HCT116 (cell line): Measurements from ENCODE around the gene CEP112. TPM values are rescaled to one million over a fixed set of nuclear protein-coding genes. Genes with fewer than 3 reads are reported as not detected.

Source experiments
- ATAC-seq: fragments of 200-7000 bp; cut with Tn5 transposase; 2 replicates; pipeline ENCODE4 v1.9.1; 2020; ENCODE audit warnings: mild to moderate bottlenecking, moderate library complexity
- BruUV-seq: library from RNA; stranded (reverse); fragments of 400-500 nt; replicated peaks from 2 replicates; lab custom pipeline; 2021; lab: Mats Ljungman, UMichigan
- CTCF ChIA-PET: fragments of 300-600 bp; sonication (Branson Sonifier 250); formaldehyde crosslinking; loops from one replicate; lab custom pipeline; 2021; ENCODE audit warnings: antibody characterized with exemption; lab: Charles Lee
- POLR2A ChIA-PET: fragments of 300-600, 350-600 bp; sonication (Branson Sonifier 250); formaldehyde crosslinking; loops from one replicate; lab custom pipeline; 2021; ENCODE audit warnings: antibody characterized with exemption; lab: Charles Lee
- RAD21 ChIA-PET, 2 experiments: fragments of 300-600 bp; sonication (Branson Sonifier 250); formaldehyde crosslinking; loops; one replicate each; lab custom pipeline; 2023; ENCODE audit warnings: low total read pairs in 2 of 2; ENCODE audit not compliant: uncharacterized antibody in 2 of 2, unreplicated experiment in 2 of 2, low non-redundant PET in 1 of 2; lab: Charles Lee
- DNase-seq: peaks from one replicate; pipeline ENCODE4 v3.0.0-alpha.2; 2010; ENCODE audit warnings: low read depth, low spot score
- H2AFZ ChIP-seq: fragments of 200-600 bp; shearing (Covaris generic), sonication (generic); 2 replicates; pipeline ENCODE4 v1.6.1; 2017; ENCODE audit warnings: low read depth, mixed run types, mixed read lengths, antibody characterized with exemption, low read length; ENCODE audit not compliant: poor library complexity, severe bottlenecking
- H3K27ac ChIP-seq: 2 replicates; pipeline ENCODE4 v1.5.1; 2012; ENCODE audit warnings: low read depth, low read length
- H3K27me3 ChIP-seq: fragments of 200-600 bp; sonication (generic); 2 replicates; pipeline ENCODE4 v1.6.1; 2016; ENCODE audit warnings: mixed run types, low read length, mixed read lengths; ENCODE audit not compliant: insufficient read depth
- H3K36me3 ChIP-seq, 2 experiments: fragments of 200-500 bp in 1 of 2; fragments of 200-600 bp in 1 of 2; sonication (Bioruptor generic) in 1 of 2; sonication (generic) in 1 of 2; 2 replicates each; pipeline versions ENCODE4 v1.5.1 to v1.6.1; 2014 to 2016; ENCODE audit warnings: low read length in 2 of 2, inconsistent platforms in 1 of 2, mixed read lengths in 1 of 2, mixed run types in 1 of 2; ENCODE audit not compliant: insufficient read depth in 2 of 2, control insufficient read depth in 1 of 2
- H3K4me1 ChIP-seq, 2 experiments: fragments of 200-600 bp in 1 of 2; sonication (generic) in 1 of 2; 2 replicates each; pipeline versions ENCODE4 v1.5.1 to v1.6.1; 2012 to 2017; ENCODE audit warnings: low read length in 2 of 2, inconsistent platforms in 1 of 2, mild to moderate bottlenecking in 1 of 2, mixed read lengths in 1 of 2, mixed run types in 1 of 2, moderate library complexity in 1 of 2; ENCODE audit not compliant: insufficient read depth in 2 of 2, control insufficient read depth in 1 of 2
- H3K4me2 ChIP-seq: fragments of 200-600 bp; sonication (generic); 2 replicates; pipeline ENCODE4 v1.6.1; 2017; ENCODE audit warnings: mixed run types, low read length, mixed read lengths
- H3K4me3 ChIP-seq, 2 experiments: fragments of 200-600 bp in 1 of 2; sonication (generic) in 1 of 2; replicated peaks in 1 of 2; 2 replicates each; pipeline ENCODE4 v1.5.1; 2011 to 2016; ENCODE audit warnings: low read length in 2 of 2, control low read depth in 1 of 2, low read depth in 1 of 2, mild to moderate bottlenecking in 1 of 2, mixed read lengths in 1 of 2, mixed run types in 1 of 2
- H3K79me2 ChIP-seq: fragments of 200-600 bp; sonication (generic); 2 replicates; pipeline ENCODE4 v1.6.1; 2017; ENCODE audit warnings: mild to moderate bottlenecking, mixed run types, low read length, moderate library complexity, mixed read lengths; ENCODE audit not compliant: insufficient read depth
- H3K9ac ChIP-seq: fragments of 200-600 bp; sonication (generic); 2 replicates; pipeline ENCODE4 v1.6.1; 2016; ENCODE audit warnings: low read length, mixed read lengths
- H3K9me2 ChIP-seq: fragments of 200-600 bp; sonication (generic), shearing (Covaris generic); 2 replicates; pipeline ENCODE4 v1.6.1; 2017; ENCODE audit warnings: mixed run types, mild to moderate bottlenecking, moderate library complexity; ENCODE audit not compliant: insufficient read depth
- H3K9me3 ChIP-seq, 2 experiments: fragments of 200-500 bp in 1 of 2; fragments of 200-600 bp in 1 of 2; sonication (Bioruptor generic) in 1 of 2; sonication (generic) in 1 of 2; 2 replicates each; pipeline ENCODE4 v1.6.1; 2014 to 2017; ENCODE audit warnings: low read length in 2 of 2, mixed read lengths in 2 of 2, inconsistent platforms in 1 of 2, low read depth in 1 of 2, mild to moderate bottlenecking in 1 of 2, mixed run types in 1 of 2, moderate library complexity in 1 of 2; ENCODE audit not compliant: control insufficient read depth in 1 of 2, insufficient read depth in 1 of 2
- H4K20me1 ChIP-seq: fragments of 200-600 bp; sonication (generic), shearing (Covaris generic); 2 replicates; pipeline ENCODE4 v1.6.1; 2017; ENCODE audit warnings: mixed run types, mild to moderate bottlenecking, moderate library complexity; ENCODE audit not compliant: insufficient read depth
- CEBPB ChIP-seq: IDR thresholded peaks from 2 replicates; pipeline ENCODE4 v1.6.1; 2012; ENCODE audit warnings: low read depth
- CTCF ChIP-seq, 3 experiments: fragments of 200-600 bp in 1 of 3; sonication (generic) in 1 of 3; IDR thresholded peaks in 2 of 3; conservative IDR thresholded peaks in 1 of 3; 2 replicates each; pipeline ENCODE4 v1.5.1; 2012 to 2017; ENCODE audit warnings: low read depth in 2 of 3, low read length in 2 of 3, antibody characterized with exemption in 1 of 3, borderline replicate concordance in 1 of 3, control low read depth in 1 of 3, mild to moderate bottlenecking in 1 of 3, mixed read lengths in 1 of 3, mixed run types in 1 of 3, moderate library complexity in 1 of 3; ENCODE audit not compliant: insufficient read depth in 1 of 3
- ELF1 ChIP-seq: IDR thresholded peaks from 2 replicates; pipeline ENCODE4 v1.6.1; 2012; ENCODE audit warnings: low read depth, borderline replicate concordance
- EZH2 ChIP-seq: fragments of 200-600 bp; sonication (generic); IDR thresholded peaks from 2 replicates; pipeline ENCODE4 v1.6.1; 2017; ENCODE audit warnings: antibody characterized with exemption, mixed run types
- EZH2phosphoT487 ChIP-seq: fragments of 200-600 bp; IDR thresholded peaks from 2 replicates; pipeline ENCODE4 v1.6.1; 2018; ENCODE audit warnings: antibody characterized with exemption, borderline replicate concordance
- FOSL1 ChIP-seq: IDR thresholded peaks from 2 replicates; pipeline ENCODE4 v1.6.1; 2012; ENCODE audit warnings: low read depth
- JUND ChIP-seq: IDR thresholded peaks from 2 replicates; pipeline ENCODE4 v1.6.1; 2012
- MAX ChIP-seq: IDR thresholded peaks from 2 replicates; pipeline ENCODE4 v1.6.1; 2012
- POLR2A ChIP-seq: IDR thresholded peaks from 2 replicates; pipeline ENCODE4 v1.7.0; 2011; ENCODE audit warnings: borderline replicate concordance; ENCODE audit not compliant: insufficient read depth, insufficient read length; ENCODE audit errors: extremely low read depth
- RAD21 ChIP-seq: IDR thresholded peaks from 2 replicates; pipeline ENCODE4 v1.6.1; 2012; ENCODE audit warnings: low read depth, mild to moderate bottlenecking
- REST ChIP-seq: IDR thresholded peaks from 2 replicates; pipeline ENCODE4 v1.6.1; 2012; ENCODE audit warnings: low read depth
- SIN3A ChIP-seq: IDR thresholded peaks from 2 replicates; pipeline ENCODE4 v1.6.1; 2012; ENCODE audit warnings: low read depth
- SP1 ChIP-seq: IDR thresholded peaks from 2 replicates; pipeline ENCODE4 v1.6.1; 2012; ENCODE audit warnings: low read depth
- SRF ChIP-seq: IDR thresholded peaks from 2 replicates; pipeline ENCODE4 v1.6.1; 2012; ENCODE audit warnings: low read depth
- TCF7L2 ChIP-seq: IDR thresholded peaks from 2 replicates; pipeline ENCODE4 v1.7.0; 2011; ENCODE audit warnings: borderline replicate concordance, inconsistent platforms; ENCODE audit not compliant: insufficient read depth, insufficient read length; ENCODE audit errors: extremely low read depth
- YY1 ChIP-seq: IDR thresholded peaks from 2 replicates; pipeline ENCODE4 v1.6.1; 2011; ENCODE audit warnings: low read length, low read depth, moderate library complexity, mild to moderate bottlenecking; ENCODE audit not compliant: insufficient replicate concordance; ENCODE audit errors: extremely low read depth
- ZFX ChIP-seq: fragments of 450-650 bp; IDR thresholded peaks from 2 replicates; pipeline ENCODE4 v1.6.1; 2017
- ZNF274 ChIP-seq: fragments of 200-500 bp; sonication (Bioruptor generic); IDR thresholded peaks from 2 replicates; pipeline ENCODE4 v1.6.1; 2014; ENCODE audit warnings: mild to moderate bottlenecking, low read depth, low read length, inconsistent platforms
- intact Hi-C: fragments of 100-400 bp; cut with micrococcal nuclease; formaldehyde crosslinking; loops from 2 replicates; pipeline ENCODE4 v1.10.0; 2022
- total RNA-seq: library from RNA; stranded (reverse); gene quantifications from one replicate; pipeline ENCODE4 v1.2.1, GENCODE V29; 2021; ENCODE audit not compliant: unreplicated experiment
- TF ChIP-seq, protein P1 (sequence below): IDR thresholded peaks from 2 replicates; pipeline ENCODE4 v1.6.1; 2012
- TF ChIP-seq, protein P2 (sequence below): IDR thresholded peaks from 2 replicates; pipeline ENCODE4 v1.6.1; 2011; ENCODE audit warnings: mild to moderate bottlenecking, low read length, moderate library complexity; ENCODE audit not compliant: insufficient replicate concordance; ENCODE audit errors: extremely low read depth

Gene CEP112
- total RNA-seq, 1 experiment from 2014 or later = 10.9 TPM

DNA sequence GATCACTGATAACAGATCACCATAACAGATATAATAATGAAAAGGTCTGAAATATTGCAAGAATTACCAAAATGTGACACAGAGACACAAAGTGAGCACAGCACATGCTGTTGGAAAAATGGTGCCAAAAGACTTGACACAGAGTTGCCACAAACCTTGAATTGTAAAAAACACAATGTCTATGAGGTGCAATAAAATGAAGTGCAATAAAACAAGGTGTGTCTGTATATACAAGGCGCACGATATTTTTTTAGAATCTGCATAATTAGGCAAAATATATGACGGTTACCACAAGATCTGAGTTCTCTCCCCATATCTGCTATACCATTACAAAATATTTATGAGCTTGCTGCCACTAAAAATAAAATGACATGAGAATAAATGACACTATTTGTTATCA lies 458.6 kb downstream of the CEP112 start:
- TF ChIP-seq FOSL1 = no peak
- TF ChIP-seq MAX = no peak
- no peak for TF ChIP-seq ZFX
- TF ChIP-seq JUND = no peak
- no peak for TF ChIP-seq ZNF274
- TF ChIP-seq CEBPB = no peak
- TF ChIP-seq, protein P1, sequence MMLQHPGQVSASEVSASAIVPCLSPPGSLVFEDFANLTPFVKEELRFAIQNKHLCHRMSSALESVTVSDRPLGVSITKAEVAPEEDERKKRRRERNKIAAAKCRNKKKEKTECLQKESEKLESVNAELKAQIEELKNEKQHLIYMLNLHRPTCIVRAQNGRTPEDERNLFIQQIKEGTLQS = no peak
- TF ChIP-seq REST = no peak
- no peak for TF ChIP-seq SP1
- TF ChIP-seq EZH2phosphoT487 = no peak
- no peak for TF ChIP-seq ELF1
- no peak for TF ChIP-seq YY1
- no peak for TF ChIP-seq CTCF (IDR thresholded peaks at IDR 0.05 in 2 of 3, conservative IDR thresholded peaks at IDR 0.05 in 1 of 3; ENCODE audit: borderline replicate concordance in 1 of 3, insufficient read depth in 1 of 3, low read depth in 2 of 3, low read length in 2 of 3)
- no peak for TF ChIP-seq RAD21
- no peak for TF ChIP-seq SIN3A
- no peak for TF ChIP-seq TCF7L2
- TF ChIP-seq, protein P2, sequence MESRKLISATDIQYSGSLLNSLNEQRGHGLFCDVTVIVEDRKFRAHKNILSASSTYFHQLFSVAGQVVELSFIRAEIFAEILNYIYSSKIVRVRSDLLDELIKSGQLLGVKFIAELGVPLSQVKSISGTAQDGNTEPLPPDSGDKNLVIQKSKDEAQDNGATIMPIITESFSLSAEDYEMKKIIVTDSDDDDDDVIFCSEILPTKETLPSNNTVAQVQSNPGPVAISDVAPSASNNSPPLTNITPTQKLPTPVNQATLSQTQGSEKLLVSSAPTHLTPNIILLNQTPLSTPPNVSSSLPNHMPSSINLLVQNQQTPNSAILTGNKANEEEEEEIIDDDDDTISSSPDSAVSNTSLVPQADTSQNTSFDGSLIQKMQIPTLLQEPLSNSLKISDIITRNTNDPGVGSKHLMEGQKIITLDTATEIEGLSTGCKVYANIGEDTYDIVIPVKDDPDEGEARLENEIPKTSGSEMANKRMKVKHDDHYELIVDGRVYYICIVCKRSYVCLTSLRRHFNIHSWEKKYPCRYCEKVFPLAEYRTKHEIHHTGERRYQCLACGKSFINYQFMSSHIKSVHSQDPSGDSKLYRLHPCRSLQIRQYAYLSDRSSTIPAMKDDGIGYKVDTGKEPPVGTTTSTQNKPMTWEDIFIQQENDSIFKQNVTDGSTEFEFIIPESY = no peak
- no peak for TF ChIP-seq SRF
- no peak for TF ChIP-seq POLR2A
- no peak for TF ChIP-seq EZH2
- CTCF ChIA-PET = no interaction called here
- H3K4me2 ChIP-seq = no peak overlapping the region
- BruUV-seq = no TSS peak
- no peaks in the 10 kb centered on the region for H3K79me2 ChIP-seq
- H3K4me1 ChIP-seq = no peaks in the 10 kb centered on the region
- H3K9me3 ChIP-seq = peaks cover 0 to 3% of the 10 kb centered on the region in 2 experiments; a peak in 1 of 4 replicates
- intact Hi-C loops = no loop called here
- no peak overlapping the region for H3K27ac ChIP-seq
- ATAC-seq = no peak
- H2AFZ ChIP-seq = no peak overlapping the region
- RAD21 ChIA-PET = no interaction called here
- H3K9me2 ChIP-seq = no peaks in the 10 kb centered on the region
- POLR2A ChIA-PET = no interaction called here
- H3K4me3 ChIP-seq = no peak overlapping the region
- no peak for DNase-seq
- no peaks in the 10 kb centered on the region for H4K20me1 ChIP-seq
- H3K9ac ChIP-seq = no peak overlapping the region
- H3K36me3 ChIP-seq = no peaks in the 10 kb centered on the region
- H3K27me3 ChIP-seq = no peaks in the 10 kb centered on the region
